Measurements from ENCODE around the gene OR4X1.
"Not testable (repeated sequence)": the region's sequence is repeated elsewhere in the genome, so short reads cannot be mapped to it uniquely, and the experiment has no call there.

OR4X1 gene, protein sequence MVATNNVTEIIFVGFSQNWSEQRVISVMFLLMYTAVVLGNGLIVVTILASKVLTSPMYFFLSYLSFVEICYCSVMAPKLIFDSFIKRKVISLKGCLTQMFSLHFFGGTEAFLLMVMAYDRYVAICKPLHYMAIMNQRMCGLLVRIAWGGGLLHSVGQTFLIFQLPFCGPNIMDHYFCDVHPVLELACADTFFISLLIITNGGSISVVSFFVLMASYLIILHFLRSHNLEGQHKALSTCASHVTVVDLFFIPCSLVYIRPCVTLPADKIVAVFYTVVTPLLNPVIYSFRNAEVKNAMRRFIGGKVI

DNA sequence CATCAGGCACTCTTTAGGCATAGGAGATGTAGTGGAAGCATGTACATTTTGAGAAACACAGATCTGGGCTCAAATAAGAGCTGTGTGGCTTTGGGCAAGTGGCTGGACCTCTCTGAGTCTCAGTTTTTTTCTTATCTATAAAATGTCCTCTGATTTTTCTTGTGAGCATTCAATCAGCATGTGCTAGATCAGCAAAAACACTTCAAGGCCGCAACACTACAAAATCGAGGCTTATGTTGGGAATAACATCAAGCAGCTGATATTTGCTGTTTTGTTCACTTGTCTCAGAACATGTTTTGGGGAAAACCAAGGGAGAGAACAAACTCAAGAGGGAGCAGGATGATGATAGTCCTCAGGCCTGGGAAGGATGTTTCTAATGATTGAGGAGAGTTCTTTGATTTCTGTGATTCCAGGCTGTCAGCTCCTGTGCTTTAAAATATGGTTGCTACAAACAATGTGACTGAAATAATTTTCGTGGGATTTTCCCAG lies at the start of gene OR4X1:
Gene OR4X1 (plus strand): TSS at position 439 of the 489 bp plus-strand sequence. CDS start 0 bp downstream, at position 439.
- TF ChIP-seq, protein P1, sequence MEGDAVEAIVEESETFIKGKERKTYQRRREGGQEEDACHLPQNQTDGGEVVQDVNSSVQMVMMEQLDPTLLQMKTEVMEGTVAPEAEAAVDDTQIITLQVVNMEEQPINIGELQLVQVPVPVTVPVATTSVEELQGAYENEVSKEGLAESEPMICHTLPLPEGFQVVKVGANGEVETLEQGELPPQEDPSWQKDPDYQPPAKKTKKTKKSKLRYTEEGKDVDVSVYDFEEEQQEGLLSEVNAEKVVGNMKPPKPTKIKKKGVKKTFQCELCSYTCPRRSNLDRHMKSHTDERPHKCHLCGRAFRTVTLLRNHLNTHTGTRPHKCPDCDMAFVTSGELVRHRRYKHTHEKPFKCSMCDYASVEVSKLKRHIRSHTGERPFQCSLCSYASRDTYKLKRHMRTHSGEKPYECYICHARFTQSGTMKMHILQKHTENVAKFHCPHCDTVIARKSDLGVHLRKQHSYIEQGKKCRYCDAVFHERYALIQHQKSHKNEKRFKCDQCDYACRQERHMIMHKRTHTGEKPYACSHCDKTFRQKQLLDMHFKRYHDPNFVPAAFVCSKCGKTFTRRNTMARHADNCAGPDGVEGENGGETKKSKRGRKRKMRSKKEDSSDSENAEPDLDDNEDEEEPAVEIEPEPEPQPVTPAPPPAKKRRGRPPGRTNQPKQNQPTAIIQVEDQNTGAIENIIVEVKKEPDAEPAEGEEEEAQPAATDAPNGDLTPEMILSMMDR (IDR thresholded peaks at IDR 0.05; ENCODE audit: low read length, missing control alignments), result no peak

DNA sequence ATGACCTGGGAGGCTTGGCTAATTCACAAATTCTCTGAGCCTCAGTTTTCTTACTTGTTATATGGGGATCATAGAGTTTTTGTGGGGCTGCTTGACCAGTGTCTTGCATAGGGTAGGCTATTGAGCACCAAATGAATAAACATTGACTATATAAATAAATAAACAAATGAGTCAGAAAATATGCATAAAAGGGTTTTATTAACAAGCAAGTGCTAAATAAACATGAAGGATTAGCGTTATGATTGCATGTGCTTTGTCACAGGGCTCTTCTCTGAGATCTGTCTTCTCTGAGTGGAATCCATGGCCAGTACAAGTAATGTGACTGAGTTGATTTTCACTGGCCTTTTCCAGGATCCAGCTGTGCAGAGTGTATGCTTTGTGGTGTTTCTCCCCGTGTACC lies 47.2 kb upstream of the OR4X1 start, which contains the start of gene OR4B1:
Gene OR4B1 (plus strand): TSS at position 301 of the 400 bp plus-strand sequence. CDS start 0 bp downstream, at position 301.
- TF ChIP-seq, protein P1 (IDR thresholded peaks at IDR 0.05; ENCODE audit: low read length, missing control alignments), result no peak
- H3K4me3 ChIP-seq (replicated peaks; ENCODE audit: low read depth, low read length), result no peak within 1 kb of the TSS
- no peak for DNase-seq (ENCODE audit: low read depth)

More for the DNA sequence above, at the start of gene OR4X1:
- DNase-seq (ENCODE audit: low read depth), result no peak
- no peak within 1 kb of the TSS for H3K4me3 ChIP-seq (replicated peaks; ENCODE audit: low read depth, low read length)

DNA sequence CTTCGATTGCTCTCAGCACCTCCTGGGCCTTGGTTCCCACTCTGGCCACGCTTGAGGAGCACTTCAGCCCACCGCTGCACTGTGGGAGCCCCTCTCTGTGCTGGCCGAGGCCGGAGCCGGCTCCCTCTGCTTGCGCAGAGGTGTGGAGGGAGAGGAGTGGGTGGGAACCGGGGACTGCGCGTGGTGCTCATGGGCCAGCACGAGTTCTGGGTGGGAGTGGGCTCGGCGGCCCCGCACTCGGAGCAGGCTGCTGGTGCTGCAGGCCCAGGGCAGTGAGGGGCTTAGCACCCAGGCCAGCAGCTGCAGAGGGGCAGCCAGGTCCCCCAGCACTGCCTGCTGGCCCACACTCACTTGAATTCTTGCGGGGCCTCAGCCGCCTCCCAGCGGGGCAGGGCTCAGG lies 34.9 kb upstream of the OR4X1 start:
- no peak for DNase-seq (ENCODE audit: low read depth)
- TF ChIP-seq, protein P1 (IDR thresholded peaks at IDR 0.05; ENCODE audit: low read length, missing control alignments), result no peak

DNA sequence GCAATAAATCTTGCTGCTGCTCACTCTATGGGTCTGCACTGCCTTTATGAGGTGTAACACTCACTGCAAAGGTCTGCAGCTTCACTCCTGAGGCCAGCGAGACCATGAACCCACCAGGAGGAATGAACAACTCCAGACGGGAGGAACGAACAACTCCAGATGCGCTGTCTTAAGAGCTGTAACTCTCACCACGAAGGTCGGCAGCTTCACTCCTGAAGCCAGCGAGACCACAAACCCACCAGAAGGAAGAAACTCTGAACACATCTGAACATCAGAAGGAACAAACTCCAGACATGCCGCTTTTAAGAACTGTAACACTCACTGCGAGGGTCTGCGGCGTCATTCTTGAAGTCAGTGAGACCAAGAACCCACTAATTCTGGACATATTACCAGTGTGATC lies 33.6 kb upstream of the OR4X1 start:
- DNase-seq (ENCODE audit: low read depth); H3K4me3 ChIP-seq (replicated peaks; ENCODE audit: low read depth, low read length): not testable (repeated sequence)

More for the DNA sequence above, 34.9 kb upstream of the OR4X1 start:
- H3K4me3 ChIP-seq (replicated peaks; ENCODE audit: low read depth, low read length), result no peak overlapping the region

DNA sequence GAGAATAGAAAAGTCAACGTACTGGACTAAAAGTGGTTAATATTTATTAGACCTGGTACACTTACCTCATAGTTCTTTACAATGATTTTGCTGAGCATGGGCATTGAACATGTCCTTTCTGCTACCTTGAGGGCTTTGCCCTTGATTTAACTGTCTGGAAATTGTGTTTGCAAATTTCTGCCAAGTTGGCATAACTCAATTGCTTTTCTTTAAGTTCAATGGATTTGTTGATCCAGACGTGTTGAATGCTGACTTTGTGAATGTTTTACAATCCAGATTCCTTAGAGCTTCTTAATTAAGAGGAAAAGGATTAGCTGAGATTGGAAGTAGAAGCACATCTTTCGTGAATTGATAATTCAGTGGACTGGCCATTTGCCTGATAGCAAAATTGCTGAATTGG lies 25.9 kb upstream of the OR4X1 start:
- no peak for DNase-seq (ENCODE audit: low read depth)
- H3K4me3 ChIP-seq (replicated peaks; ENCODE audit: low read depth, low read length), result no peak overlapping the region
- TF ChIP-seq, protein P1 (IDR thresholded peaks at IDR 0.05; ENCODE audit: low read length, missing control alignments), result no peak

DNA sequence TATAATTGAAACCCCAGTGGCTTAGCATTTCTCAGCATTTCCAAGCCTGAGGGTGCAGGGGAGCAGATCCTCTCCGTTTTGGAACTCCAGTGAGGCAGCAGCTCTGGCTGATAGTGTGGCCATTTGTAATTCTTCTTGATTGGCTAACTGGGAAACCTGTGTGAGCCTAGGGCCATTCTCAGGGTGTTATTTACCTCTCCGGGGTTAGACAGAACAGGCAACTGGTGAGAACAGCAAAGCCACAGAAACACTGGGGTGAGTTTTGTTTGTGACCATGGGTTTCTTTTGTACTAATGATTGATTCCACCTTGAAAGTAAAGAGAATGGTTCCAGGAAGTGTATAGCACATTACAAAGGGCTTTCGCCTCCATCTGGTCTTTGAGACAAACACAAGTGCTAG lies 21.2 kb upstream of the OR4X1 start:
- no peak for DNase-seq (ENCODE audit: low read depth)
- TF ChIP-seq, protein P1 (IDR thresholded peaks at IDR 0.05; ENCODE audit: low read length, missing control alignments), result no peak
- H3K4me3 ChIP-seq (replicated peaks; ENCODE audit: low read depth, low read length), result no peak overlapping the region

DNA sequence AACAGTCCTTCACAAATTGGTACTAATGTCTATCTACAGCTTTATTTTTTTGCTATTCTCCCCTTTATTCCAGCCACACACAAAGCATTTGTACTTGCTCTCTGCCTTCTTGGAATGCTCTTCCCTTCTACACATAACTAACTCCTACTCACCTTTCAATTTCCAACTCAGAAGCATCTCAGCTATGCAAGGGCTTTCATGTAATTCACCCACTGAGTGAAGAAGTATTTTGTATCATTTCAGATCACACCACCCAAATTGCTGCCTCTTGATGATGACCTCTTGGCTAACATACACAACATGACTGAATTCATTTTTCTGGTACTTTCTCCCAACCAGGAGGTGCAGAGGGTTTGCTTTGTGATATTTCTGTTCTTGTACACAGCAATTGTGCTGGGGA lies 18.9 kb upstream of the OR4X1 start, which contains the start of gene OR4X2:
Gene OR4X2 (plus strand): TSS at position 301 of the 400 bp plus-strand sequence. CDS start 0 bp downstream, at position 301.
- DNase-seq (ENCODE audit: low read depth), result no peak
- TF ChIP-seq, protein P1 (IDR thresholded peaks at IDR 0.05; ENCODE audit: low read length, missing control alignments), result no peak
- no peak within 1 kb of the TSS for H3K4me3 ChIP-seq (replicated peaks; ENCODE audit: low read depth, low read length)

All from fibroblast of pulmonary artery (primary cell).